GM12891 (cell line): ENCODE measurements around the gene RPS6KA3.

Experiments used
- PAX5 ChIP-seq: IDR thresholded peaks from 2 replicates; pipeline ENCODE4 v1.6.1; 2011; ENCODE audit warnings: low read length, moderate library complexity, mild to moderate bottlenecking; ENCODE audit not compliant: insufficient read depth, severe bottlenecking
- POLR2A ChIP-seq: IDR thresholded peaks from 2 replicates; pipeline ENCODE4 v1.6.1; 2011; ENCODE audit warnings: low read depth, low read length, control low read depth
- TAF1 ChIP-seq: IDR thresholded peaks from 2 replicates; pipeline ENCODE4 v1.6.1; 2011; ENCODE audit warnings: low read depth, low read length, control low read depth

DNA sequence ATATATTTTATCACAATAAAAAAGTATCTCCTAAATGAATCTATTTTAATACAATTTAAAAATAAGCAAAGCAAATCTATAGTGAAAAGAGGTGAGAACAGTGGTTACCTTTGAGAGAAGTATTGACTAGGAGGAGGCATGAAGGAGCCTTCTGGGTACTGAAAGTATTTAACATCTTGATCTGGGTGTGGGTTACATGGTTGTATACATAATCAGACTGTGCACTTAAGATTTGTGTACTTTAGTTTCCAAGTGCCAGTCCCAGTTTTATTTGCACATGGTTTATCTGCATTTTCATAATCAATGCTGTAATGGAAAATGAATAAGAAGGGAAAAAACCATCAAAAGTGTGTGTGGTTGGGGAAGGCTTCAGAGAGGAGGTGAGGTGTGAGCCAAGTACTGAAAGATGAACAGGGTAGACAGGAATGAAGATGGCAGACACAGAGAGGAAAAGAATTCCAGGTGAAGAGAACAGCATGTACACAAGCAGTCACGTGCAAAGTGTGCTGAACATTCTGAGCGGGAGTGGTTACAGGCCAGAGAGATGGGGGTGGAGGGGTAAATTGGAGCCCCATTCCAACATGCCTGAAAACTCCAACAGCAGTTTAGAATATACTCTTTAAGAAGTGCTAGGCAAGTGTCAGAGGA is 164.7 kb downstream of the RPS6KA3 start:
- no peak for TF ChIP-seq POLR2A
- TF ChIP-seq TAF1: no peak
- no peak for TF ChIP-seq PAX5
